Right lobe of liver (tissue), 6 donors: ENCODE data around the gene KRT76. TPM values are rescaled to one million over a fixed set of nuclear protein-coding genes. Genes with fewer than 3 reads are reported as not detected.
"Not testable (repeated sequence)": the region's sequence is repeated elsewhere in the genome, so short reads cannot be mapped to it uniquely, and the experiment has no call there.

ENCODE experiments used
- ATAC-seq, 4 donors: fragments of 200-7000 bp; cut with Tn5 transposase; one replicate each; pipeline ENCODE4 v1.9.1; 2020; ENCODE audit warnings: mild to moderate bottlenecking in 4 of 4, moderate library complexity in 4 of 4
- DNase-seq, 3 donors: peaks; one replicate each; pipeline ENCODE4 v3.0.0-alpha.2; 2020
- H3K27ac ChIP-seq, 3 donors: fragments of 200-600 bp; one replicate each; pipeline ENCODE4 v1.8.0; 2022
- H3K27me3 ChIP-seq, 2 donors: fragments of 200-600 bp; one replicate each; pipeline ENCODE4 v1.8.0; 2022
- H3K36me3 ChIP-seq, 4 donors: fragments of 200-600 bp; sonication (generic) in 1 of 4; one replicate each; pipeline versions ENCODE4 v1.5.1 to v1.8.0; 2017 to 2022; ENCODE audit warnings: control low read depth in 1 of 4
- H3K4me1 ChIP-seq, 4 donors: fragments of 200-600 bp; sonication (generic) in 1 of 4; one replicate each; pipeline versions ENCODE4 v1.5.1 to v1.8.0; 2017 to 2022; ENCODE audit warnings: control low read depth in 1 of 4
- H3K4me3 ChIP-seq, 3 donors: fragments of 200-600 bp; one replicate each; pipeline ENCODE4 v1.8.0; 2022
- H3K9me3 ChIP-seq, 4 donors: fragments of 200-600 bp; sonication (generic) in 1 of 4; one replicate each; pipeline versions ENCODE4 v1.5.1 to v1.8.0; 2017 to 2022; ENCODE audit warnings: control low read depth in 1 of 4
- POLR2A ChIP-seq: fragments of 450-650 bp; IDR thresholded peaks from one replicate; pipeline ENCODE4 v1.6.1; 2017; ENCODE audit warnings: antibody characterized with exemption, mild to moderate bottlenecking
- WGBS: methylation state at CpG from one replicate; pipeline ENCODE4 v1.1.6; 2018; ENCODE audit warnings: low coverage, low lambda C conversion rate; ENCODE audit not compliant: insufficient coverage; ENCODE audit errors: missing lambda C conversion rate; 5-methylcytosine and 5-hydroxymethylcytosine counted together
- intact Hi-C, 2 donors: fragments of 100-400 bp; cut with DNase I; formaldehyde crosslinking; loops; one replicate each; pipeline versions ENCODE4 v1.11.2 to v1.14.1; 2022
- total RNA-seq, 6 experiments: library from RNA; depleted of rRNA in 2 of 6; stranded (reverse); fragments of >200 nt in 2 of 6; fragmentation: NEBNext Ultra II Directional in 3 of 6; extraction: Animal tissue kit (Norgen Biotek cat#: 25700) in 3 of 6; gene quantifications; one replicate each; pipeline versions ENCODE4 v1.1.0 to v1.2.4, GENCODE V29; 2016 to 2023
- TF ChIP-seq, protein P1 (sequence below), 4 donors: fragments of 200-600 bp in 3 of 4; fragments of 450-650 bp in 1 of 4; IDR thresholded peaks; one replicate each; pipeline versions ENCODE4 v1.5.1 to v1.8.0; 2016 to 2022; ENCODE audit warnings: antibody characterized with exemption in 4 of 4, mild to moderate bottlenecking in 2 of 4
- donor health status: DM: no; HTN: yes; CAD: no.
- donor health status: DM: no; HTN: no; CAD: no.
- donor health status: DM: no; HTN: no; CAD: no.
- donor health status: DM: no; HTN: yes; CAD: no.
- donor health status: DM: no; HTN: yes; CAD: no.

Gene KRT76
- total RNA-seq, 6 experiments from 2014 or later, result not detected

DNA sequence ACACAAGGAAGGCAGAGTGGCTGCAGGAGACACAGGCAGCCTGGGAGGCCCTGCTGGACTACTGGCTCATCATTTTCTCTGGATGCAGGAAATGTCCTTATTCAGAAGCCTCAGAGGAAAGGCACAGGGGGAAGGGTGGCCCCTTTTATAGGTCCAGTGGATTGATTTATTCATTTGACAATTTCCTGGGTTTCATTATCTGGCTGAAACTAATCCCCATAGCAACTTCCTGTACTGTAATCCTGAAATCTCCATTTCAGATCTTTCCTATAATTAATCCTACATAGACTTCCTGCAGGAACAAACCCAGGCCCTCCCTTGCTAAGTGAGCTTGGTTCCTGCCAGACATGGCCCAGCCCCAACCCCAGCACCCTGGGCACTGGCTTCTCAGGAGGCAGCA lies 23.0 kb downstream of the KRT76 start:
- ATAC-seq, result no peak
- DNase-seq, result no peak
- intact Hi-C loops, result no loop called here
- Histone ChIP-seq H3K27ac (no peak overlapping the region), H3K36me3 (no peaks in the 10 kb centered on the region), H3K9me3 (no peaks in the 10 kb centered on the region), H3K4me3 (no peak overlapping the region), H3K4me1 (no peaks in the 10 kb centered on the region), H3K27me3 (no peaks in the 10 kb centered on the region)
- no peak for TF ChIP-seq POLR2A
- TF ChIP-seq, protein P1, sequence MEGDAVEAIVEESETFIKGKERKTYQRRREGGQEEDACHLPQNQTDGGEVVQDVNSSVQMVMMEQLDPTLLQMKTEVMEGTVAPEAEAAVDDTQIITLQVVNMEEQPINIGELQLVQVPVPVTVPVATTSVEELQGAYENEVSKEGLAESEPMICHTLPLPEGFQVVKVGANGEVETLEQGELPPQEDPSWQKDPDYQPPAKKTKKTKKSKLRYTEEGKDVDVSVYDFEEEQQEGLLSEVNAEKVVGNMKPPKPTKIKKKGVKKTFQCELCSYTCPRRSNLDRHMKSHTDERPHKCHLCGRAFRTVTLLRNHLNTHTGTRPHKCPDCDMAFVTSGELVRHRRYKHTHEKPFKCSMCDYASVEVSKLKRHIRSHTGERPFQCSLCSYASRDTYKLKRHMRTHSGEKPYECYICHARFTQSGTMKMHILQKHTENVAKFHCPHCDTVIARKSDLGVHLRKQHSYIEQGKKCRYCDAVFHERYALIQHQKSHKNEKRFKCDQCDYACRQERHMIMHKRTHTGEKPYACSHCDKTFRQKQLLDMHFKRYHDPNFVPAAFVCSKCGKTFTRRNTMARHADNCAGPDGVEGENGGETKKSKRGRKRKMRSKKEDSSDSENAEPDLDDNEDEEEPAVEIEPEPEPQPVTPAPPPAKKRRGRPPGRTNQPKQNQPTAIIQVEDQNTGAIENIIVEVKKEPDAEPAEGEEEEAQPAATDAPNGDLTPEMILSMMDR (IDR thresholded peaks at IDR 0.05), result no peak

DNA sequence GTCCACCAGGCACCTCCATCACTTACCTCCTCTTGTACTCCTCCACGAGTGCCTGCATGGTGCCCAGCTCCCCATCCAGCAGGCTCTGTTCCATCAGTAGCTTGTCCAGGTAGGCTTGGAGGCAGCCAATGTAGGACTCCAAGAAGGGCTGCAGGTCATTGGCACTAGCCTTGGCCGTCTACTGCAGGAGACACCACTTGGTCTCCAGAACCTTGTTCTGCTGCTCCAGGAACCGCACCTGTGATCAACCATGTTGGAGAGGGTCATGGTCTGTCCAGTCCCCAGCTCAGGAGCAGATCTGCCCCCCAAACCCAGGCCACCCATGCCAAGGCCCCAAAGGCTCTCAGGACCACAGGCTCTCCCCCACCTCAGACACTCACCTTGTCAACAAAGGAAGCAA lies 23.9 kb downstream of the KRT76 start:
- intact Hi-C loops, result no loop called here

DNA sequence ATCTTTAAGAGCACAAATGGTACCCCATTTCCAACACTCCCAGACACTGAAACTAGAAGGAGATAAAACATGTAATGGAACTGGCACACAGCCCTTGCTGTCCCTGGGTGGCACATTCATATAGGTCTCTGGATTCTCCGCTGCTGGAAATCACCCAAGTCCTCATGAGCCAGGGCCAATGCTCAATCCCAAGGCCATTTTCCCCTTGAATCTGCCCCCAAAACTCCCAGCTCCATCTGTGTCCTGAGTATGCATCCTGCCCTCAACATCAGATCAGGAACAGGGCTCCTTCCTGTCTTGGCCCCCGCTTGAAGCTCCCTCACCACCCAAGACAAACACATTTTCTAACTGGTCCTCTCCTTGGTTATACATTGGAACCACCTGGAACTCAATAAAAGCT lies 24.6 kb downstream of the KRT76 start:
- 59% methylated on average over 2 of the region's 2 CpGs for WGBS
- intact Hi-C loops, result no loop called here
- TF ChIP-seq, protein P1 (IDR thresholded peaks at IDR 0.05), result no peak
- no peak for TF ChIP-seq POLR2A

More for the DNA sequence above, 23.9 kb downstream of the KRT76 start:
- DNase-seq, result no peak
- no peaks in the 10 kb centered on the region for H3K36me3 ChIP-seq
- H3K27me3 ChIP-seq, result no peaks in the 10 kb centered on the region
- H3K4me3 ChIP-seq, result no peak overlapping the region
- no peak for ATAC-seq
- H3K4me1 ChIP-seq, result no peaks in the 10 kb centered on the region
- H3K9me3 ChIP-seq, result no peaks in the 10 kb centered on the region
- 60% methylated on average over 1 of the region's 3 CpGs for WGBS
- TF ChIP-seq POLR2A, result no peak
- TF ChIP-seq, protein P1 (IDR thresholded peaks at IDR 0.05), result no peak
- H3K27ac ChIP-seq, result no peak overlapping the region

DNA sequence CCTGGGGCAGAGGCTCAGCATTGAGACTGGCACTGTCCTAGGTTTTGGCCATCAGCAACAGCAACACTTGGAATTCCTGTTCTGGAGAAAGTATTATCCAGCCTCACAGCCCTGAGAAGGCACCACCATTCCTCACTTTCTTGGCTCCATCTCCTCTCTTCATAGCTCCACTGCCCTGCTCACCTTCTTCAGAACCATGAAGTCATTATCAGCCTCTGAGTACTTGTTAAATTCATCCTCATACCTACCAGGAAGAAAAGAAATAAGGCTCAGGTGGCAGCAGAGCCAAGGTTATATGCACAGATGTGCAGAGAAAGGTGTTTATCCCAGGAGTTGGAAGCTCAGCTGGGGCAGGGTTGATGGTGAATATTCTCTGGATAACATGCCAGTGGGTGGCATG lies 25.4 kb downstream of the KRT76 start:
- Histone ChIP-seq H3K27ac (no peak overlapping the region), H3K9me3 (no peaks in the 10 kb centered on the region), H3K4me3 (no peak overlapping the region), H3K4me1 (no peaks in the 10 kb centered on the region), H3K27me3 (no peaks in the 10 kb centered on the region), H3K36me3 (no peaks in the 10 kb centered on the region)
- TF ChIP-seq, protein P1 (IDR thresholded peaks at IDR 0.05), result no peak
- no peak for TF ChIP-seq POLR2A
- no peak for DNase-seq
- ATAC-seq, result no peak
- intact Hi-C loops, result no loop called here

More for the DNA sequence above, 24.6 kb downstream of the KRT76 start:
- ATAC-seq, result no peak
- Histone ChIP-seq H3K36me3 (no peaks in the 10 kb centered on the region), H3K27me3 (no peaks in the 10 kb centered on the region), H3K4me3 (no peak overlapping the region), H3K9me3 (no peaks in the 10 kb centered on the region), H3K27ac (no peak overlapping the region), H3K4me1 (no peaks in the 10 kb centered on the region)
- DNase-seq, result no peak

DNA sequence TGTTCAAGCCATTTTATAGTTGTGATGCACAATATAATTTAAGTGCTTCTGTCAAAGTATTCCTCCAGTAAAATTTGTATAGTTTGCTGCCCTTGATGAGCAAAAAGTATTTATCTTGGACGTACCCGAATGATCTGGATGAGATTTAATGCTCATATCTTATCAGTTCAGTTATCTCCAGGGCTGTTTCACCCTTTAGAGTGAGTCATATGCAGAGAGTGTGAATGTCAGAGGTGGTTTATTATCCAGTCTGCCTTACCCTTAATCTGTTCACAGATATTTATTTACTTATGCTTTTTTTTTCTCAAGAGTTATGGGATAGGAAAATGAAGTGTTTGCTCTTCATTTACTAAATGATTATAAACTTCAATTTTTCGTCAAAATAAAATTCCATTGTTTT lies 26.6 kb downstream of the KRT76 start:
- not testable (repeated sequence) for ATAC-seq

More for the DNA sequence above, 26.6 kb downstream of the KRT76 start:
- H3K27me3 ChIP-seq, H3K4me1 ChIP-seq, H3K9me3 ChIP-seq, intact Hi-C loops, H3K27ac ChIP-seq, H3K4me3 ChIP-seq, H3K36me3 ChIP-seq, DNase-seq: not testable (repeated sequence)
- WGBS, result 34% methylated on average over 3 of the region's 3 CpGs
